ENCODE measurements around the gene ACAT2.
"Not testable (repeated sequence)": the region's sequence is repeated elsewhere in the genome, so short reads cannot be mapped to it uniquely, and the experiment has no call there.

ACAT2 gene

GRCh38 chr6:159788753-159789376, 27.0 kb downstream of the ACAT2 start:
- H3K4me3 ChIP-seq (ENCODE audit: low read depth, low read length), result peak overlapping the region; percentile 91
- DNase-seq (ENCODE audit: low read depth), result peak; percentile 72

GRCh38 chr6:159789377-159790148, 27.7 kb downstream of the ACAT2 start, which contains the start of gene TCP1:
Gene TCP1, minus strand, starts transcription at chr6:159789602. Its CDS starts 134 bp downstream, at chr6:159789468.
- H3K4me3 ChIP-seq (ENCODE audit: low read depth, low read length), result peak within 1 kb of the TSS; percentile 91
- no peak for TF ChIP-seq CTCF (IDR thresholded peaks at IDR 0.05; ENCODE audit: insufficient read depth, low read depth, low read length, missing control alignments)
- DNase-seq (ENCODE audit: low read depth), result peak; percentile 99

More at GRCh38 chr6:159788753-159789376, 27.0 kb downstream of the ACAT2 start:
- TF ChIP-seq CTCF (IDR thresholded peaks at IDR 0.05; ENCODE audit: insufficient read depth, low read depth, low read length, missing control alignments), result no peak

GRCh38 chr6:159790149-159790955, 28.5 kb downstream of the ACAT2 start, which contains the start of gene MRPL18:
Gene MRPL18, plus strand, starts transcription at chr6:159790467. Its CDS starts 121 bp downstream, at chr6:159790588.
- no peak for TF ChIP-seq CTCF (IDR thresholded peaks at IDR 0.05; ENCODE audit: insufficient read depth, low read depth, low read length, missing control alignments)
- H3K4me3 ChIP-seq (ENCODE audit: low read depth, low read length), result peak within 1 kb of the TSS; percentile 91
- DNase-seq (ENCODE audit: low read depth), result peak; percentile 99

GRCh38 chr6:159790956-159791598, 29.2 kb downstream of the ACAT2 start:
- DNase-seq (ENCODE audit: low read depth), result peak; percentile 47
- TF ChIP-seq CTCF (IDR thresholded peaks at IDR 0.05; ENCODE audit: insufficient read depth, low read depth, low read length, missing control alignments), result no peak
- peak overlapping the region; percentile 91 for H3K4me3 ChIP-seq (ENCODE audit: low read depth, low read length)

GRCh38 chr6:159794976-159795375, 33.1 kb downstream of the ACAT2 start:
- DNase-seq (ENCODE audit: low read depth); H3K4me3 ChIP-seq (ENCODE audit: low read depth, low read length): not testable (repeated sequence)

- TF ChIP-seq CTCF (IDR thresholded peaks at IDR 0.05; ENCODE audit: insufficient read depth, low read depth, low read length, missing control alignments), result no peak
- no peak for DNase-seq (ENCODE audit: low read depth)
- no peak overlapping the region for H3K4me3 ChIP-seq (ENCODE audit: low read depth, low read length)
Measured at GRCh38 chr6:159797554-159797953, 35.7 kb downstream of the ACAT2 start.

Data from GM12865 (cell line).